H9 (cell line): ENCODE results near the gene KLF6. TPM values are rescaled to one million over a fixed set of nuclear protein-coding genes. Genes with fewer than 3 reads are reported as not detected.

ENCODE experiments used
- DNase-seq: peaks from one replicate; pipeline ENCODE4 v3.0.0-alpha.2; 2017
- H2AFZ ChIP-seq: one replicate; pipeline ENCODE4 v1.6.1; 2013; ENCODE audit warnings: mild to moderate bottlenecking, low read length, control low read depth, moderate library complexity
- H2AK5ac ChIP-seq: 2 replicates; pipeline ENCODE4 v1.6.1; 2013; ENCODE audit warnings: low read length, control low read depth, mixed read lengths; ENCODE audit not compliant: insufficient read length
- H2BK120ac ChIP-seq: one replicate; pipeline ENCODE4 v1.6.1; 2013; ENCODE audit warnings: low read depth, mild to moderate bottlenecking, low read length, control low read depth, inconsistent platforms; ENCODE audit not compliant: poor library complexity, severe bottlenecking
- H2BK12ac ChIP-seq: 2 replicates; pipeline ENCODE4 v1.6.1; 2013; ENCODE audit warnings: low read length, control low read depth, mixed read lengths, low read depth; ENCODE audit not compliant: insufficient read length
- H2BK15ac ChIP-seq: 2 replicates; pipeline ENCODE4 v1.6.1; 2013; ENCODE audit warnings: low read depth, low read length, control low read depth
- H2BK20ac ChIP-seq: one replicate; pipeline ENCODE4 v1.6.1; 2013; ENCODE audit warnings: low read depth, mild to moderate bottlenecking, low read length, control low read depth, inconsistent platforms; ENCODE audit not compliant: poor library complexity, severe bottlenecking
- H2BK5ac ChIP-seq: 2 replicates; pipeline ENCODE4 v1.6.1; 2013; ENCODE audit warnings: low read length, control low read depth, mixed read lengths; ENCODE audit not compliant: insufficient read length
- H3K14ac ChIP-seq: 2 replicates; pipeline ENCODE4 v1.6.1; 2013; ENCODE audit warnings: low read length, control low read depth; ENCODE audit not compliant: insufficient read depth
- H3K18ac ChIP-seq: 2 replicates; pipeline ENCODE4 v1.6.1; 2013; ENCODE audit warnings: low read depth, mild to moderate bottlenecking, mixed read lengths, low read length, control low read depth; ENCODE audit not compliant: insufficient read length
- H3K23ac ChIP-seq: 2 replicates; pipeline ENCODE4 v1.6.1; 2013; ENCODE audit warnings: low read length, control low read depth, mixed read lengths, low read depth; ENCODE audit not compliant: insufficient read length
- H3K23me2 ChIP-seq: 2 replicates; pipeline ENCODE4 v1.6.1; 2013; ENCODE audit warnings: low read depth, mild to moderate bottlenecking, mixed read lengths, low read length, control low read depth; ENCODE audit not compliant: insufficient read length, poor library complexity, severe bottlenecking
- H3K27ac ChIP-seq: 2 replicates; pipeline ENCODE4 v1.5.1; 2013; ENCODE audit warnings: low read length, control low read depth, mixed read lengths, low read depth; ENCODE audit not compliant: insufficient read length
- H3K27me3 ChIP-seq: 2 replicates; pipeline ENCODE4 v1.6.1; 2013; ENCODE audit warnings: low read length, control low read depth, inconsistent platforms; ENCODE audit not compliant: insufficient read depth
- H3K4ac ChIP-seq: 2 replicates; pipeline ENCODE4 v1.6.1; 2013; ENCODE audit warnings: low read depth, mild to moderate bottlenecking, control low read depth, inconsistent platforms, low read length, moderate library complexity
- H3K4me1 ChIP-seq: 2 replicates; pipeline ENCODE4 v1.6.1; 2013; ENCODE audit warnings: low read length, control low read depth, inconsistent platforms; ENCODE audit not compliant: insufficient read depth
- H3K4me2 ChIP-seq: 2 replicates; pipeline ENCODE4 v1.6.1; 2013; ENCODE audit warnings: low read length, control low read depth, mixed read lengths; ENCODE audit not compliant: insufficient read length, insufficient read depth
- H3K56ac ChIP-seq: 2 replicates; pipeline ENCODE4 v1.6.1; 2013; ENCODE audit warnings: low read depth, mild to moderate bottlenecking, mixed read lengths, low read length, control low read depth; ENCODE audit not compliant: insufficient read length
- H3K79me1 ChIP-seq: 2 replicates; pipeline ENCODE4 v1.6.1; 2013; ENCODE audit warnings: low read depth, mild to moderate bottlenecking, moderate library complexity, low read length, control low read depth, inconsistent platforms; ENCODE audit not compliant: insufficient read depth, poor library complexity, severe bottlenecking
- H3K79me2 ChIP-seq: 2 replicates; pipeline ENCODE4 v1.6.1; 2013; ENCODE audit warnings: low read length, control low read depth, inconsistent platforms; ENCODE audit not compliant: insufficient read depth
- H3K9ac ChIP-seq: 2 replicates; pipeline ENCODE4 v1.6.1; 2013; ENCODE audit warnings: low read length, control low read depth, mixed read lengths; ENCODE audit not compliant: insufficient read length; ENCODE audit errors: extremely low read depth
- H3K9me3 ChIP-seq: one replicate; pipeline ENCODE4 v1.6.1; 2013; ENCODE audit warnings: low read depth, low read length, inconsistent platforms; ENCODE audit not compliant: control insufficient read depth
- H3T11ph ChIP-seq: one replicate; pipeline ENCODE4 v1.6.1; 2013; ENCODE audit warnings: mild to moderate bottlenecking, low read length, control low read depth, inconsistent platforms
- H4K20me1 ChIP-seq: one replicate; pipeline ENCODE4 v1.6.1; 2013; ENCODE audit not compliant: control insufficient read depth, insufficient read length, insufficient read depth
- H4K5ac ChIP-seq: 2 replicates; pipeline ENCODE4 v1.6.1; 2013; ENCODE audit warnings: low read depth, mild to moderate bottlenecking, mixed read lengths, low read length, control low read depth; ENCODE audit not compliant: insufficient read length
- H4K8ac ChIP-seq: replicated peaks from 2 replicates; pipeline ENCODE4 v1.6.1; 2013; ENCODE audit warnings: low read length, control low read depth, mixed read lengths, low read depth; ENCODE audit not compliant: insufficient read length
- H4K91ac ChIP-seq: 2 replicates; pipeline ENCODE4 v1.6.1; 2013; ENCODE audit warnings: low read depth, mild to moderate bottlenecking, moderate library complexity, mixed read lengths, low read length, control low read depth; ENCODE audit not compliant: insufficient read length
- H3K27ac Mint-ChIP-seq, 3 experiments: 2 replicates in 2 of 3; 3 replicates in 1 of 3; pipeline ENCODE4 v1.8.0; 2020 to 2021; ENCODE audit warnings: mixed read lengths in 3 of 3, mild to moderate bottlenecking in 1 of 3, moderate library complexity in 1 of 3
- H3K27me3 Mint-ChIP-seq: 2 replicates; pipeline ENCODE4 v1.8.0; 2021; ENCODE audit warnings: low read depth, mild to moderate bottlenecking, moderate library complexity, mixed read lengths
- H3K36me3 Mint-ChIP-seq, 3 experiments: 2 replicates in 2 of 3; 3 replicates in 1 of 3; pipeline ENCODE4 v1.8.0; 2020 to 2021; ENCODE audit warnings: low read depth in 3 of 3, mixed read lengths in 3 of 3; ENCODE audit not compliant: insufficient read depth in 1 of 3
- H3K4me1 Mint-ChIP-seq, 2 experiments: 2 replicates each; pipeline ENCODE4 v1.8.0; 2020; ENCODE audit warnings: mixed read lengths in 2 of 2
- H3K4me3 Mint-ChIP-seq, 2 experiments: 2 replicates in 1 of 2; 3 replicates in 1 of 2; pipeline ENCODE4 v1.8.0; 2020 to 2021; ENCODE audit warnings: mild to moderate bottlenecking in 2 of 2, mixed read lengths in 2 of 2, moderate library complexity in 1 of 2
- H3K9me3 Mint-ChIP-seq, 2 experiments: 2 replicates in 1 of 2; 3 replicates in 1 of 2; pipeline ENCODE4 v1.8.0; 2020; ENCODE audit warnings: mild to moderate bottlenecking in 2 of 2, mixed read lengths in 2 of 2, moderate library complexity in 1 of 2
- WGBS: extraction: QIAGEN DNeasy Blood & Tissue Kit; methylation state at CpG from one replicate; pipeline ENCODE4 v1.1.7; 2013; ENCODE audit warnings: missing lambda C conversion rate, low lambda C conversion rate, mixed read lengths; ENCODE audit not compliant: insufficient read length; ENCODE audit errors: extremely low coverage; 5-methylcytosine and 5-hydroxymethylcytosine counted together
- total RNA-seq: library from RNA; stranded (reverse); gene quantifications from 2 replicates; pipeline ENCODE4 v1.2.1, GENCODE V29; 2021
- TF ChIP-seq, protein P1 (sequence below): fragments of 200-600 bp; sonication (generic); conservative IDR thresholded peaks from 3 replicates; pipeline ENCODE4 v1.8.0; 2021; ENCODE audit warnings: antibody characterized with exemption, mild to moderate bottlenecking

Gene KLF6
- total RNA-seq, 1 experiment from 2014 or later: 19.3 TPM

DNA sequence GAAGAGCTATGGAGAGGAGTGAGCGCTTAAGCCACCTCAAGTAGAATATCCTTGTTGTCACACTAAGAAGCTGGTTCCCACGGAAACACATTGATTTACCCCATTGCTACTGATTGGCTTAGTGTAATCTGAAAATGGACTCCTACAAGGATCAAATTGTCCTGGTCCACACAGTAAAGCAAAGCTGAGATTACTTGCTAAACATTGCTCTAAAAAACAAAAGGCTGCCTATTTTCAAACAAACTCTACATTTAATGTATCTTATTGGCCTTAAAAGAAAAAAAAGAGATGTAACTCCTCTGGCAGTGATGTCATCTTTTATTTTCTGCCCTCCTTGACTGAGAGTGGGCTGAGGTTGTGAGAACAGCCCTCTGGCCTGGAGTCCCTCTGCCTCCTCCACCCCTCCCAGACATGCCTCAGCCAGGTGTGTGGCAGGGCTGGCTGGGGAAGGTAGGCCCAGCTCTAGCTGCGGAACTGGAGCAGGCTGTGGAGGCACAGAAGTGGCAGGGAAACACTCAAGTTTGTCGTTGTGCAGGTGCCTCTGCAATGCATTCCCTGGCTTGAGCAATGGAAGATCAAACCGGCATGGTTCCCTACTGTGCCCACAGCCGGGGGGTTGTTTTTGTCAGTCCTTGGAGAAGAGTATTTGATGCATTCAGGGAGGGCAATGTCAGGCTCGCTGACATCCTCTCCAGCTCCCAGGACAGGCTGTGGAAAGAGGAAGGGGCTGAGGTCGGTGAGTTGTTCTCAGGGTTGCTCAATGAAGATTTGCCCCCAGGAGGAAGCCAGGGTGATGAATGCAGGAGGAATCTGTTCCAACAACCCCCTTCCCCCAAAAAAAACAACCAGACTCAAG is 9.1 kb downstream of the KLF6 start:
- Histone ChIP-seq H3K18ac (peak overlapping the region; percentile 68), H2AFZ (no peak overlapping the region), H4K91ac (no peak overlapping the region), H2BK20ac (no peak overlapping the region), H3K14ac (no peak overlapping the region), H3T11ph (no peak overlapping the region), H2BK15ac (no peak overlapping the region), H4K20me1 (no peaks in the 10 kb centered on the region), H3K79me2 (peaks cover 3% of the 10 kb centered on the region; the same call in 1 of the 2 replicates), H4K5ac (no peak overlapping the region), H3K27me3 (no peaks in the 10 kb centered on the region), H2AK5ac (no peak overlapping the region), H3K4me1 (peaks cover 3% of the 10 kb centered on the region; the same call in 1 of the 2 replicates), H3K23ac (no peak overlapping the region), H3K79me1 (peaks cover 5% of the 10 kb centered on the region), H2BK12ac (no peak overlapping the region), H3K56ac (no peak overlapping the region), H3K27ac (peak overlapping the region; percentile 7), H3K4me2 (no peak overlapping the region), H3K9ac (no peak overlapping the region), H2BK120ac (no peak overlapping the region), H4K8ac (no peak overlapping the region), H2BK5ac (no peak overlapping the region), H3K9me3 (no peaks in the 10 kb centered on the region), H3K23me2 (no peaks in the 10 kb centered on the region), H3K4ac (no peak overlapping the region)
- no peaks in the 10 kb centered on the region for H3K27me3 Mint-ChIP-seq
- TF ChIP-seq, protein P1, sequence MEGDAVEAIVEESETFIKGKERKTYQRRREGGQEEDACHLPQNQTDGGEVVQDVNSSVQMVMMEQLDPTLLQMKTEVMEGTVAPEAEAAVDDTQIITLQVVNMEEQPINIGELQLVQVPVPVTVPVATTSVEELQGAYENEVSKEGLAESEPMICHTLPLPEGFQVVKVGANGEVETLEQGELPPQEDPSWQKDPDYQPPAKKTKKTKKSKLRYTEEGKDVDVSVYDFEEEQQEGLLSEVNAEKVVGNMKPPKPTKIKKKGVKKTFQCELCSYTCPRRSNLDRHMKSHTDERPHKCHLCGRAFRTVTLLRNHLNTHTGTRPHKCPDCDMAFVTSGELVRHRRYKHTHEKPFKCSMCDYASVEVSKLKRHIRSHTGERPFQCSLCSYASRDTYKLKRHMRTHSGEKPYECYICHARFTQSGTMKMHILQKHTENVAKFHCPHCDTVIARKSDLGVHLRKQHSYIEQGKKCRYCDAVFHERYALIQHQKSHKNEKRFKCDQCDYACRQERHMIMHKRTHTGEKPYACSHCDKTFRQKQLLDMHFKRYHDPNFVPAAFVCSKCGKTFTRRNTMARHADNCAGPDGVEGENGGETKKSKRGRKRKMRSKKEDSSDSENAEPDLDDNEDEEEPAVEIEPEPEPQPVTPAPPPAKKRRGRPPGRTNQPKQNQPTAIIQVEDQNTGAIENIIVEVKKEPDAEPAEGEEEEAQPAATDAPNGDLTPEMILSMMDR: no peak
- H3K27ac Mint-ChIP-seq: peak overlapping the region; percentile 66 to 95 (median 82); a peak in 6 of 7 replicates
- DNase-seq: peak; percentile 71
- WGBS: no CpG with 5 or more reads among the region's 8 CpGs
- peak overlapping the region in 1 of 2 experiments; percentile 13; a peak in 1 of 5 replicates for H3K4me3 Mint-ChIP-seq
- peaks cover 40 to 52% (median 49%) of the 10 kb centered on the region in 3 experiments for H3K36me3 Mint-ChIP-seq
- 0 out of 5 replicates have a peak, but pooled peaks cover 0 to 2% of the 10 kb centered on the region in 2 experiments for H3K9me3 Mint-ChIP-seq
- peaks cover 30 to 32% of the 10 kb centered on the region in 2 experiments for H3K4me1 Mint-ChIP-seq
